Measurements from ENCODE around the gene TUBB2B. TPM values are rescaled to one million over a fixed set of nuclear protein-coding genes. Genes with fewer than 3 reads are reported as not detected.
"Not testable (repeated sequence)": the region's sequence is repeated elsewhere in the genome, so short reads cannot be mapped to it uniquely, and the experiment has no call there.

TUBB2B gene
- total and polyA plus RNA-seq, 5 donors = 1.4 to 4.7 (median 2.1) TPM

DNA sequence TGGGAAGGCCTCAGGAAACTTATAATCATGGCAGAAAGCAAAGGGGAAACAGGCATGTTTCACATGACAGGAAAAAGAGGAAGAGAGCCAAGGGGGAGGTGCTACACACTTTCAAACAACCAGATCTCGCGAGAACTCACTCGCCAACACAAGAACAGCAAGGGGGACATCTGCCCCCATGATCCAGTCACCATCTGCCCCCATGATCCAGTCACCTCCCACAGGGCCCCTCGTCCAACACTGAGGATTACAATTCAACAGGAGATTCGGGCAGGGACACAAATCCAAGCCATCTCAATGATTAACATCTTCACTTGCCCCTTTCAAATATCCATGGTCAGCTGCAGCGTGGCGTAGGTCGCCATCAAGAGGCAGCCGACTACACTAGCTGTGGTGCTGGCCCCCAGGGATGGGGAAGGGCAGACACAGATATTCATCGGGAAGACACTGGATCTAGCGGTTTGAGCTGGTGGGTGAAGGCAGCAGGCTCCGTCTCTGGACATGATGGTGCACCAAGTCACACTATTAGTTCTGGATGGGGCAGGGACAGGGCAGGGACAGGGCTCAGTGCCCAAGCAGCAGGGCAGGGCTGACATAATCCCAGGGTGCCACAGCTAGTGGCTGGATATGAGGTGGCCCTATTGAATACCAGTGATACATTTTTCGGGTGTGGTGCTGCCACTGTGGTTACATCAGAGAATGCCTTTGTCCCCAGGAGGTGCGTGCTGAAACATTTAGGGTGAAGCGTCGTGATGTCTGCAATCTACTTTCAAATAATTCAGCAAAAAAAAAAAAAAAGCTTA, 31.6 kb downstream of the TUBB2B start:
- DNase-seq (no peak), ATAC-seq (peak in 1 of 2 donors; percentile 18)
- H3K4me3 ChIP-seq (ENCODE audit: low read length) = no peak overlapping the region
- peaks cover 5% of the 10 kb centered on the region for H3K4me1 ChIP-seq (ENCODE audit: control insufficient read depth, insufficient read depth, low read length)
- 83% methylated on average over 16 of the region's 16 CpGs for WGBS
- H3K9me3 ChIP-seq (ENCODE audit: control insufficient read depth, low read length) = no peaks in the 10 kb centered on the region
- H3K27ac ChIP-seq (ENCODE audit: low read length) = no peak overlapping the region
- intact Hi-C loops (cut with DNase I) = no loop called here
- H3K27me3 ChIP-seq (ENCODE audit: control insufficient read depth, insufficient read depth) = no peaks in the 10 kb centered on the region

DNA sequence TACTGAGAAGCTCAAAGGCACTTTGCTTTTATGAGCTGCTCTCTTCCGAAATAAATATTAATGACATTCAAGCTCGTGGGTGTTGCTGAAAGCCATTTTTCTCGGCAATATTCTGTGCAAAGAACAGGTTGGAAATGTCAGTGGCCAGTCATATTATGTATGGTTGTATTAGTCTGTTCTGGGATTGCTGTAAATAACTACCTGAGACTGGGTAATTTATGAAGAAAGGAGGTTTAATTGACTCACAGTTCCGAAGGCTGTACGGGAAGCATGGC, 32.1 kb downstream of the TUBB2B start:
- 75% methylated on average over 5 of the region's 5 CpGs for WGBS

DNA sequence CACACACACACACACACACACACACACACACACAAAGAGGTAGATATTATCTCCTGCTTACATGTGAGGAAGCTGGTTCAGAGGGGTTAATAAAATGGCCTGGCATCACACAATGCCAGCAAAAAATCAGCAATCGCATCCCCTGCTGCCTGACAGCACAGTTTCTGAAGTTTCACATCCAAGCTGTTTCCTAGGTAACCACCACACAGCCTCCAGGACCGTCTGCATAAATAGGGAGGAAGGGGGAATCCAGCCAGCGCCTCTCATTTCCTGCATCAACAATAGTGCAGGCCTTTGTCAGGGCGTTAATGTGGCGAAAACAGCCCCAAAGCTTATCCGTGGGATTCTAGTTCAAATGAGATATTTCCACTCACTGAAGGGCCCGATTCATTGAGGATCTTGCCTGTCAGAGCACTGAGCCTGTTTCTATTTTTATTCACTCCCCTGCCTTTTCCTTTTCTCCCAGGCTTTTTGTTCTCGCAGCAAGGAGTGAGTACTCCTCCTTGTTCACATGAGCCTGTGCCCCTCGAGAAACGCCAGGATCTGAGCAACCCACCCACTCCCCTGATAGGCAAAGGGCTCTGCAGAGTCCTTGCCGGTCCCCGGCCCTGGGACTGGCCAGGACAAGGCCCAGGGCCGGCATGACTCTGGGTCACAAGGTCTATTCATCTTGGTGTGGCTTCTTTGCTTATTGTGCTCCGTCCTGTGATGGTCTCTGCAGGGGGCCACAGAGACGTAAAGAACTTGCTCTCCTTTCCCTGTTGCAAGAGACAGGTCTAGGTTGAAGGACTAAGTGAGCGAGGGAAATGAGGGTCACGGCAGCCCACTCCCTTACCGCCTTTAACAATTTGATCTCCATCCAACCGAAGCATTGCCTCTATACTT, 32.7 kb downstream of the TUBB2B start:
- Histone ChIP-seq H3K4me3 (ENCODE audit: low read length) (no peak overlapping the region), H3K27ac (ENCODE audit: low read length) (peak overlapping the region; percentile 82), H3K4me1 (ENCODE audit: control insufficient read depth, insufficient read depth, low read length) (peaks cover 5% of the 10 kb centered on the region), H3K9me3 (ENCODE audit: control insufficient read depth, low read length) (no peaks in the 10 kb centered on the region), H3K27me3 (ENCODE audit: control insufficient read depth, insufficient read depth) (no peaks in the 10 kb centered on the region)
- peak in 2 of 3 donors; percentile 25 to 52 for DNase-seq
- ATAC-seq = peak; percentile 26 to 88
- 44% methylated on average over 19 of the region's 19 CpGs for WGBS
- intact Hi-C loops (cut with DNase I) = no loop called here

More for the DNA sequence above, 32.1 kb downstream of the TUBB2B start:
- Histone ChIP-seq H3K9me3 (ENCODE audit: control insufficient read depth, low read length) (no peaks in the 10 kb centered on the region), H3K4me1 (ENCODE audit: control insufficient read depth, insufficient read depth, low read length) (peaks cover 5% of the 10 kb centered on the region), H3K4me3 (ENCODE audit: low read length) (no peak overlapping the region), H3K27ac (ENCODE audit: low read length) (no peak overlapping the region), H3K27me3 (ENCODE audit: control insufficient read depth, insufficient read depth) (no peaks in the 10 kb centered on the region)
- DNase-seq = no peak
- intact Hi-C loops (cut with DNase I) = no loop called here
- no peak for ATAC-seq

DNA sequence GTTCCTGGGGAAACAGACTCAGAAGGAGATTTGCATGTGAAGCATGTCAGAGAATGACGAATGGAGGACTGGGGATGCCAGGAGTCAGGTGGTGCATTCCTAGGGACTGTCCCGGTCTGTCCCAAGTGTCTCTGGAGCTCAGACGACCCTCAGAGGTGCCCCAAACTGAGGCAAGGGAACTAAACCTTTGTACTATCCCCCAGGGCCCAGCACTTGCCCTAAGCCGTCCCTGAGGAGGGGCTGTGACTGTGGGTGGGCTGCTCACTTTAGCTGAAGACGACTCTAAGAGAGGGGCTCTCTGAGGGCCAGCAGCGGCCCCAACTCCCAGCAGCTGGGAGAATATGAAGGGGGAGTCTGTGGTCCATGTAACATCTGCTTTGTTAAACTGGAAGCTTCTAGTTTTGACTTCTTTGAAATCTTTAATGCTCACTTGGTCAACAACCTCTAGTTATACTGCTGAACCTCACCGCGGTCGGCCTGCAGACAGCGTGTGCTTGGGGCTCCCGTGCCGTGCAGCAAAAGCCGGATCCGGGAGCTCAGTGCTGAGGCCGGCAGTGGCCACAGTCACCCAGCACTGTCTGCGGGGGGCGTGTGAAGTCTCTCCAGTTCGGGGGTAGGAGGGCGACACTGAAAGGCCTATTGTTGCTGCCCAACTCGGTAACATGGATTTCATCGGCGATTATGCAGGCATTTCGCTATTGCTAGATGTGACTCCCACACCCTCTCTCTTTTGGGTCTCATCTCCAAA, 34.2 kb downstream of the TUBB2B start:
- H3K9me3 ChIP-seq (ENCODE audit: control insufficient read depth, low read length) = no peaks in the 10 kb centered on the region
- no peaks in the 10 kb centered on the region for H3K27me3 ChIP-seq (ENCODE audit: control insufficient read depth, insufficient read depth)
- no peak overlapping the region for H3K27ac ChIP-seq (ENCODE audit: low read length)
- H3K4me3 ChIP-seq (ENCODE audit: low read length) = no peak overlapping the region
- ATAC-seq = no peak
- intact Hi-C loops (cut with DNase I) = no loop called here
- H3K4me1 ChIP-seq (ENCODE audit: control insufficient read depth, insufficient read depth, low read length) = peaks cover 5% of the 10 kb centered on the region
- no peak for DNase-seq
- 84% methylated on average over 23 of the region's 23 CpGs for WGBS

DNA sequence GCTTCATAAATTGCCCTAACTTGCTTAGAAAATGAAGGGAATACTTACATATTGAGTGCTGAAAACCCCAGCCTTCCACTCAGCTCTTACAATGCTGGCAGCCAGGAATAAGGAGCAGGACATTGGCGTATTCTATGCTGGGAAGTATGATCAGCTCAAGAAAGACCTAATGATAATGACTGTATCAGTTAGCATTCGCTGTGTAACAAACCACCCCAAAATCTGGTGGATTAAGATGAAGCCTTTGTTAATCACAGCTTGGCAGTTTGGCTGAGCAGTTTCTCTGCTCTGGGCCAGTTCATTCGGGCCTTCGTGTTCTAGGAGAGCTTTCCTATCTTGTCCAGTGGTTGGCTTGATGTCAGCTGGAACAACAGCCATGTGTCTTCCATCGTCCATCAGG, 36.7 kb downstream of the TUBB2B start:
- ATAC-seq = no peak
- Histone ChIP-seq H3K27ac (ENCODE audit: low read length) (no peak overlapping the region), H3K4me1 (ENCODE audit: control insufficient read depth, insufficient read depth, low read length) (peaks cover 5% of the 10 kb centered on the region), H3K4me3 (ENCODE audit: low read length) (no peak overlapping the region), H3K27me3 (ENCODE audit: control insufficient read depth, insufficient read depth) (no peaks in the 10 kb centered on the region), H3K9me3 (ENCODE audit: control insufficient read depth, low read length) (no peaks in the 10 kb centered on the region)
- intact Hi-C loops (cut with DNase I) = no loop called here
- no peak for DNase-seq
- WGBS = 77% methylated on average over 5 of the region's 5 CpGs

DNA sequence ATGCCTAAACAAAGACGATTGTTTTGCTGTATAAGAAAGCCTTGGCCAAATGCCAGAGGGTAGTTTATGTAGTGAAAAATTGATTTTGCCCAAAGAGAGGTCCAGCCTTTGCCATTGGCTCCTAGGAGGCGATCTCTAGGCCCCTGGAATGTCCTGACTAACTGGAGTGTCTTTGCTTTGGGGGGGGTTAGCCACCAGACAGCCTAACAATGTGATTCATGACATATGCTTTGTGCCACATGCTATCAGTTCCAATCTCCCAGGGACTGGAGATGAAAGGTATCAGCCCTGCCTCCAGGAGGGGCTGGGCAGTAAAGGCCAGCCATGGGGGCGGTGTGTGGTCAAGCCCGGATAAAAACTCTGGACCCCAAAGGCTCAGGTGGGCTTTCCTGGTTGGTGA, 37.4 kb downstream of the TUBB2B start:
- Histone ChIP-seq H3K27ac (ENCODE audit: low read length) (no peak overlapping the region), H3K27me3 (ENCODE audit: control insufficient read depth, insufficient read depth) (no peaks in the 10 kb centered on the region), H3K9me3 (ENCODE audit: control insufficient read depth, low read length) (no peaks in the 10 kb centered on the region), H3K4me1 (ENCODE audit: control insufficient read depth, insufficient read depth, low read length) (peaks cover 3% of the 10 kb centered on the region), H3K4me3 (ENCODE audit: low read length) (no peak overlapping the region)
- intact Hi-C loops (cut with DNase I) = no loop called here
- ATAC-seq = no peak
- DNase-seq = no peak
- 69% methylated on average over 4 of the region's 4 CpGs for WGBS

DNA sequence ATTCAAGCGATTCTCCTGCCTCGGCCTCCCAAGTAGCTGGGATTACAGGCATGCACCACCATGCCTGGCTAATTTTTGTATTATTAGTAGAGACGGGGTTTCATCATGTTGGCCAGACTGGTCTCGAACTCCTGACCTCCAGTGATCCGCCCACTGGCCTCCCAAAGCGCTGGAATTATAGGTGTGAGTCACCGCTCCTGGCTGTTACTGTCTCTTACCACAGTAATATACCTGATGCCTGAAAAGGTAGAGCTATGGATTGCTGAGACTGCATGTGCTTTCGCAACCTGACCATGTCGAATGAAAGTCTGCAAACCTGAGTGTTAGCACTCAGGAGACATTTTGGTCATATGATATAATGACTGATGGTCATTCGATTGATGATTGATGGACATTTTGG, 38.3 kb downstream of the TUBB2B start:
- H3K27ac ChIP-seq (ENCODE audit: low read length); DNase-seq; H3K4me1 ChIP-seq (ENCODE audit: control insufficient read depth, insufficient read depth, low read length); intact Hi-C loops (cut with DNase I); ATAC-seq; H3K4me3 ChIP-seq (ENCODE audit: low read length); H3K9me3 ChIP-seq (ENCODE audit: control insufficient read depth, low read length); H3K27me3 ChIP-seq (ENCODE audit: control insufficient read depth, insufficient read depth): not testable (repeated sequence)
- 95% methylated on average over 10 of the region's 10 CpGs for WGBS

DNA sequence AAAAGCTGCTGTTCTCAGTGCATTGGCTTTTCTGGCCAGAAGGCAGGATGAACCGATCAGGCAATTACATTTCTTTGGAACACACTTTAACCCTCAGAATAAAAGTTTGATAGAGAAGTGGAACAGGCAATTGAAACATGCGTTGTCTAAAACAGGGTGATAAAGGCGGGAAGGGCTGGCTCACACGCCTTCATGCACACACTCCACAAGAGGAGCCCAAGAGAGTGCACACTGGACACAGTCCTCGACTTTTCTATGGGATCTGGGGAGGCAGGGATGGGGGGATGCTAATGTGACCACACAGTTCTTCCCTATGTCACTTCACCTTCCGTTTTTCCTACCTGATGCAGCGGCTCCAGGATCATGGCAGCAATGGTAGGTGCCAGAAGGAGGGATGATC, 39.2 kb downstream of the TUBB2B start:
- H3K4me3 ChIP-seq (ENCODE audit: low read length) = no peak overlapping the region
- no peaks in the 10 kb centered on the region for H3K27me3 ChIP-seq (ENCODE audit: control insufficient read depth, insufficient read depth)
- H3K9me3 ChIP-seq (ENCODE audit: control insufficient read depth, low read length) = no peaks in the 10 kb centered on the region
- DNase-seq (no peak), ATAC-seq (no peak)
- no peak overlapping the region for H3K27ac ChIP-seq (ENCODE audit: low read length)
- 87% methylated on average over 7 of the region's 7 CpGs for WGBS
- intact Hi-C loops (cut with DNase I) = no loop called here
- H3K4me1 ChIP-seq (ENCODE audit: control insufficient read depth, insufficient read depth, low read length) = no peaks in the 10 kb centered on the region

DNA sequence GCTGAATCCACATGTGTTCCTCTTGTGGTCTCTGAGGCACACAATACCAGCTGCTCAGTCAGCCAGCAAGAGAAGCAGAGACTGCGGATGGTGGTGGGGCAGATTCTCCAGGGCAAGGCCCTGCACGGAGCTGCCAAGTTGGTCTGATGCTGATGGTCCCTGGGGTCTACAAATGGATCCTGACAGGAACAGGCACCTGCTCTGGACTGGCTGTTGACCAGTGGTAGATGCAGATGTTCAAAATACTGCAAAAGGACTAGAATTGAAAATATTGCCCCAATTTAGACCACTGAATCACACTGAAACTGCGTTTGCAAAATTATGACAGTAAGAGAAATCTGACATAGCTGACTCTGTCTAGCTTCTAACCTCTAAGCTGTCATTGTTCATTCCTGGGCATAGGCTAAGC, 40.5 kb downstream of the TUBB2B start:
- WGBS = 96% methylated on average over 3 of the region's 3 CpGs
- DNase-seq = no peak
- ATAC-seq = no peak
- H3K27ac ChIP-seq (ENCODE audit: low read length) = no peak overlapping the region
- H3K4me3 ChIP-seq (ENCODE audit: low read length) = no peak overlapping the region
- no peaks in the 10 kb centered on the region for H3K27me3 ChIP-seq (ENCODE audit: control insufficient read depth, insufficient read depth)
- intact Hi-C loops (cut with DNase I) = no loop called here
- no peaks in the 10 kb centered on the region for H3K9me3 ChIP-seq (ENCODE audit: control insufficient read depth, low read length)
- no peaks in the 10 kb centered on the region for H3K4me1 ChIP-seq (ENCODE audit: control insufficient read depth, insufficient read depth, low read length)

DNA sequence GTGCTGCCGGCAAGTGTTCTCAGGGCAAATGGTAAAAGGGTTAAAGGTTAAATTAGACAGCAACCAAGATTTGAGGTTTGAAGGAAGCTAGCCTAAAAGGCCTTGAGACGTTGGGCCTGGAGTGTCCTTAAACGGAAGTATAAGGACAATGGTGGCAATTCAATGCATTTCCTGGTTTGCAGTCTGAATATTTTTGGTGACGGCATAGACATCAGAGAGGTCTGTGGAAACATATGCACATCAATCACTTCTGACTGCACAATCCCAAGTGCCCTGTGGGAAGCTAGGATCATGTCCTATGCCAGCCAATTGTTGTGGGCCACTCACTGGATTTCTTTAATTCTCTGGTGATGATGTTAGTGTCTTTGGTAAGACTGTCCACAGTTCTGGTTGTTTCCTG, 44.4 kb downstream of the TUBB2B start:
- WGBS = 75% methylated on average over 4 of the region's 4 CpGs
- no peak overlapping the region for H3K27ac ChIP-seq (ENCODE audit: low read length)
- DNase-seq (no peak), ATAC-seq (no peak)
- intact Hi-C loops (cut with DNase I) = no loop called here
- no peaks in the 10 kb centered on the region for H3K9me3 ChIP-seq (ENCODE audit: control insufficient read depth, low read length)
- H3K4me1 ChIP-seq (ENCODE audit: control insufficient read depth, insufficient read depth, low read length) = no peaks in the 10 kb centered on the region
- no peak overlapping the region for H3K4me3 ChIP-seq (ENCODE audit: low read length)
- no peaks in the 10 kb centered on the region for H3K27me3 ChIP-seq (ENCODE audit: control insufficient read depth, insufficient read depth)

DNA sequence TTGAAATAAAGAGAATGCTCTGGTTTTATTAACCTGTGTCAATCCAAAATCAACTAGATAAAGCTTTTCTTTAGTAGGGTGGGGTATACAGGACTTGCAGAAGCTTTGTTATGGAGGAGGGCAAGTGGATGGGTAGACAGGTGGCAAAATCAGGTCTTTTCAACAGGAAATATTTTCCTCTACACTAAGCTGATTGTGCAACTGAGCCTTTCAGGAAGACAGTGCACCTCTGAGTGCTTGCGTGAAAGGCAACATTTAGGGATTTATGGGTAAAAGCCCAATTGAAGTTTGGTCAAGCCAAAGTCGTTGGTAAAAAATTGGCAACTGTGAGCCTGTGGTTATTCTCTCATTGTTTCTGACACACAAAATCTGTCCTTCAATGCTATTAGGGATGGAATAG, 46.3 kb downstream of the TUBB2B start:
- intact Hi-C loops (cut with DNase I) = no loop called here

More for the DNA sequence above, 46.3 kb downstream of the TUBB2B start:
- H3K9me3 ChIP-seq (ENCODE audit: control insufficient read depth, low read length) = no peaks in the 10 kb centered on the region
- no peaks in the 10 kb centered on the region for H3K4me1 ChIP-seq (ENCODE audit: control insufficient read depth, insufficient read depth, low read length)
- H3K27ac ChIP-seq (ENCODE audit: low read length) = no peak overlapping the region
- ATAC-seq (no peak), DNase-seq (no peak)
- no peaks in the 10 kb centered on the region for H3K27me3 ChIP-seq (ENCODE audit: control insufficient read depth, insufficient read depth)
- no peak overlapping the region for H3K4me3 ChIP-seq (ENCODE audit: low read length)
- 88% methylated on average over 2 of the region's 2 CpGs for WGBS

Data from right cardiac atrium (tissue), 5 donors.